Liver (tissue), 3 donors: ENCODE measurements around the gene ZNF681.
"Not testable (repeated sequence)": the region's sequence is repeated elsewhere in the genome, so short reads cannot be mapped to it uniquely, and the experiment has no call there.

ENCODE experiments used
- ATF3 ChIP-seq: IDR thresholded peaks from 2 replicates; pipeline ENCODE4 v1.6.1; 2016; ENCODE audit warnings: antibody characterized with exemption
- GABPA ChIP-seq, 2 donors: IDR thresholded peaks in 1 of 2; conservative IDR thresholded peaks in 1 of 2; 2 replicates each; pipeline ENCODE4 v1.6.1; 2016; ENCODE audit warnings: antibody characterized with exemption in 2 of 2, mild to moderate bottlenecking in 1 of 2, moderate library complexity in 1 of 2
- HNF4G ChIP-seq: IDR thresholded peaks from 2 replicates; pipeline ENCODE4 v1.6.1; 2016; ENCODE audit warnings: antibody characterized with exemption
- JUND ChIP-seq, 2 donors: IDR thresholded peaks; 2 replicates each; pipeline ENCODE4 v1.6.1; 2016; ENCODE audit warnings: antibody characterized with exemption in 2 of 2
- MAX ChIP-seq: IDR thresholded peaks from 2 replicates; pipeline ENCODE4 v1.6.1; 2016; ENCODE audit warnings: antibody characterized with exemption
- RAD21 ChIP-seq, 2 donors: IDR thresholded peaks; 2 replicates each; pipeline ENCODE4 v1.6.1; 2016; ENCODE audit warnings: antibody characterized with exemption in 2 of 2, mild to moderate bottlenecking in 2 of 2
- REST ChIP-seq: IDR thresholded peaks from 2 replicates; pipeline ENCODE4 v1.6.1; 2016; ENCODE audit warnings: antibody characterized with exemption, mild to moderate bottlenecking
- SP1 ChIP-seq: IDR thresholded peaks from 2 replicates; pipeline ENCODE4 v1.6.1; 2018; ENCODE audit warnings: antibody characterized with exemption, mild to moderate bottlenecking
- TAF1 ChIP-seq: conservative IDR thresholded peaks from 2 replicates; pipeline ENCODE4 v1.6.1; 2016; ENCODE audit warnings: antibody characterized with exemption, mild to moderate bottlenecking
- ZBTB33 ChIP-seq: IDR thresholded peaks from 2 replicates; pipeline ENCODE4 v1.6.1; 2016; ENCODE audit warnings: antibody characterized with exemption
- TF ChIP-seq, protein P1 (sequence below): fragments of 150-350 bp; IDR thresholded peaks from 2 replicates; pipeline ENCODE4 v1.5.1; 2017; ENCODE audit warnings: improper control_type of control experiment, low read depth, low read length; ENCODE audit not compliant: missing input control
- donor health status: healthy.
- donor health status: healthy.

DNA sequence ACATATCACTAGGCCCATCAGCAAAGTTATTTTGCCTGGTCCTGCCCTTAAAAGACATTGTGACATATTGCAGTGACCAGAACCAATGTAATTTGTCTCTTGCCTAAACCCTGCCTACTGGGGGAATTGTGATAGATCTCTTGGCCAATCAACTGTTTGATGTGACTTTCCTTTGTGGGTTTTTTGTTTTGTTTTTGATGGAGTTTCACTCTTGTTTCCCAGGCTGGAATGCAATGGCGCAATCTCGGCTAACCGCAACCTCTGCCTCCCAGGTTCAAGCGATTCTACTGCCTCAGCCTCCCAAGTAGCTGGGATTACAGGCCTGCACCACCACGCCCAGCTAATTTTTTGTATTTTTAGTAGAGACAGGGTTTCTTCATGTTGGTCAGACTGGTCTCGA, 19.3 kb upstream of the ZNF681 start:
- TF ChIP-seq, protein P1, sequence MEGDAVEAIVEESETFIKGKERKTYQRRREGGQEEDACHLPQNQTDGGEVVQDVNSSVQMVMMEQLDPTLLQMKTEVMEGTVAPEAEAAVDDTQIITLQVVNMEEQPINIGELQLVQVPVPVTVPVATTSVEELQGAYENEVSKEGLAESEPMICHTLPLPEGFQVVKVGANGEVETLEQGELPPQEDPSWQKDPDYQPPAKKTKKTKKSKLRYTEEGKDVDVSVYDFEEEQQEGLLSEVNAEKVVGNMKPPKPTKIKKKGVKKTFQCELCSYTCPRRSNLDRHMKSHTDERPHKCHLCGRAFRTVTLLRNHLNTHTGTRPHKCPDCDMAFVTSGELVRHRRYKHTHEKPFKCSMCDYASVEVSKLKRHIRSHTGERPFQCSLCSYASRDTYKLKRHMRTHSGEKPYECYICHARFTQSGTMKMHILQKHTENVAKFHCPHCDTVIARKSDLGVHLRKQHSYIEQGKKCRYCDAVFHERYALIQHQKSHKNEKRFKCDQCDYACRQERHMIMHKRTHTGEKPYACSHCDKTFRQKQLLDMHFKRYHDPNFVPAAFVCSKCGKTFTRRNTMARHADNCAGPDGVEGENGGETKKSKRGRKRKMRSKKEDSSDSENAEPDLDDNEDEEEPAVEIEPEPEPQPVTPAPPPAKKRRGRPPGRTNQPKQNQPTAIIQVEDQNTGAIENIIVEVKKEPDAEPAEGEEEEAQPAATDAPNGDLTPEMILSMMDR = not testable (repeated sequence)
- TF ChIP-seq MAX; RAD21 (IDR thresholded peaks at IDR 0.05); ZBTB33; REST; ATF3; HNF4G; GABPA (IDR thresholded peaks at IDR 0.05 in 1 of 2, conservative IDR thresholded peaks at IDR 0.05 in 1 of 2); SP1; JUND (IDR thresholded peaks at IDR 0.05); TAF1: not testable (repeated sequence)
